GM15510 (cell line): ENCODE measurements around the gene ELP4.

Experiments used
- POLR2A ChIP-seq: IDR thresholded peaks from 3 replicates; pipeline ENCODE4 v1.6.1; 2011; ENCODE audit warnings: borderline replicate concordance; ENCODE audit not compliant: insufficient read length; ENCODE audit errors: extremely low read depth

ELP4 gene

DNA sequence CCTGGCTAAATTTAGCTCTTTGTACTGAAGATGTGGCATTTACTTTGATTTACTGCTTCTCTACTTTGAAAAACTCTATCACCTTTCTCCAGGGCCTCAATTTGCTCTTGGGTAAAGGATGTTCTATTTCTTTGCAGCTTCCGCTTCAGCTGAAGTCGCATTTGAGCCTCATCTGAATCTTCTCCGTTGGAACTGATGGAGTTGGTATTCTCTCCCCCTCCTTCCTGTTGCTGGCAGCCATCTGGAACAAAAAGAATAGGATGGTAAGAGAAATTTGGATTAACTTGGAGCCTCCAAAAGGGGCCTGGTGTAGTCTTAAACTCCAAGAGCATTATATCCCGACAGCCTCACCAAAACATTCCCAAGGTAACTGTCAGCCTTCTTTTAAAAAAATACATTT, 285.0 kb downstream of the ELP4 start:
- no peak for TF ChIP-seq POLR2A

DNA sequence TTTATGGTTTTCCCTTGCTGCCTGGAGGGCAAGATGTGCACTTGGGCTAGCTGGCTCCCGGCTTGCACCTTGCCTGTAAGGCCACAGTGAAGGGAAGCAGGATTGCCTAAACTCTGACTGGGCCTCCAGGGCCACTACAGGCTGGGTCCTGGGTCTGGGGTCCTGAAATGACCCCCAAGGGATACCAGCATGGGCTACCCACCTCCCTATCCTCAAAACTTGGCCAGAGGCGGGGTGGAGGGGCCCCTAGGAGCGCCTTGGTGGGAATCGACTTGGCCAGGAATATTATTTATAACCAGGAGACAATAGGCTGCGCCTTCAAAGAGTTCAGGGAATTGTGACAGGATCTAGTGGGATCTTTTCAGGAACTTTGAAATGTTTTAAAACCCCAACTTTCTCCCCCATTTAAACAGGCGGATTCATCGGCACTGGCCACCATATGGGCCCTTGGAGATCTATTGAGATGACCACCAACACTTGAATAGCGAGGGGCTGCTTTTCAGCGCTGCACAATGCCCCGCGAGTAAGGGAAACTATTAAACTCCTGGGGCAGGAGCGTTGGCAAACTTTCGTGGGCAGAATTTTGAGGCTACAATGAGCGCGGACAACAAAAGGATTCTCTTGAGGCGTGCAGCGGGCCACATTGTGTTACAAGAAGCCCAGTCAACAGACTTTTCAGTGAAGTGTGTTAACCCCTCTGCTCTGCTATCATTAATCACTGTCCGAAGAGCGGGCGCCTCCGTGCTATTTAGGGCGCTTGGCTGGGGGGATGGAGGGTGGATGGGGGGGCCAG, 286.3 kb downstream of the ELP4 start:
- no peak for TF ChIP-seq POLR2A

DNA sequence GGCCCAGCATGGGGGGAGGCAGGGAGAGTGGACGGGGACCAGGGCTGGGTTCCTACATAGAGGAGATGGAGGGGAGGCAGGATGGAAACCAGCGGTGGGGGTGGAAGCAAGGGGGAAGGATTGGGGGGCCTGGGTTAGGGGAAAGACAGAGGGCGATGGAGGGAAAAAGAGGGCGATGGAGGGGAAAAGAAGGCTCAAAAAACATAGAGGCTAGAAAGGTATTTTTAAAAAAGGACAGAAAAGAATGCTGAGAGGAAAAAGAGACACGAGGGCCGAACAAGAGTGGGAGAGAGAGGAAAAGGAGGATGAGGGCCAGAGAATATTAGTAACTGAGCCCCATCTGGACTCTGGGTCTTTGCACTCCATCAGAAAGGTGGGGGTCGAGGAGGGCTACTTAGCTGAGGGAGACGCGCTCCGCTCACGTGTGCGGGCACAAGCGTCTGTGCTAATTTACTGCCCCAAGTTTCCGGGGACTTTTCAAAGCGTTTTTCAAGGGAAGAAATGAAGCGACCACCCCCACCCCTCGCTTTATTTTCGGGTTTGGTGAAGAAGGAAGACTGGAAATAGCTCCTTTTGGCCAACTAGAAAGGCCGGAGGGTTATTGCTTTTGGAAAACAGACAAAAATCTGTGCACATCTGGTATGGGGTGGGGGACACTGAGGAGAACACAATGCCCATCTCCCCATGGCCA, 287.1 kb downstream of the ELP4 start:
- no peak for TF ChIP-seq POLR2A

DNA sequence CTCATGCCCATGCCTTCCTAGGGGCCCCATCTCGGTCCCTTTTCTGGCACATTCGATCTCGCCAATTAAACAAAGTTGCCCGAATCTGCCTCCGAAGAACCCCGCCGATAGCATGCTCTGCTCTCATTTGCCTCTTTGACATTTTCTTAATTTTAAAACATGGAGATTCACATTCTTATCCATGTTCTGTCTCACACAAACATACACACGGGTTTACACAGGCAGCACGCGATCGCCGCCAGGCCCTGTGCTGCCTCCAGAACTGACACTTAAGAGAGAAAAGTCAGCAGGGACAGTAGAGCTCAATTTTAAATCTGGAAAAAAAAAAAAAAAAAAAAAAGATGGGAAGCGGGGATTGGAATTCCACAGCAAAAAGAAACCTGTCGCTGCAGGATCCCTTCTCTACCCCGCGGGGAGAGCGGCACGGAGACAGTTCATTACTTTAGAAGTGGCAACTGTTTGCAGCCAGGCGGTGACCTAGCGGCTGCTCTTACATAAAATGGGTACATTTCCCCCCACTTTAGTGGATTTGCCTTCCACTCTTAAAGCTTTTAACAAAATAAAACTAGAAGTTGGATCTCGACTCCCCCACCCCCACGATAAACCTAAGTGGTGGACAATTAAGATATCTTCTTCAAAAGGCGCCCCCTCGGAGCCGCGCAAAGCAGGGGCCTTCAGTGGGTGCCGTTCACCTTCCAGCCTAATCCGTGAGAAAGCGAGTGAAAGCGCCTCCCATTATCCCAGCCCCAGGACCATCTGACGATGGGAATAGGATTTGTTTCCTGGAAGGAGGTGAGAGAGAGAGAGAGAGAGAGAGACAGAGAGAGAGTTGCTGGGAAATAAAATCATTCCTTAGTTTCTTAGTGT, 287.9 kb downstream of the ELP4 start:
- TF ChIP-seq POLR2A, result no peak

DNA sequence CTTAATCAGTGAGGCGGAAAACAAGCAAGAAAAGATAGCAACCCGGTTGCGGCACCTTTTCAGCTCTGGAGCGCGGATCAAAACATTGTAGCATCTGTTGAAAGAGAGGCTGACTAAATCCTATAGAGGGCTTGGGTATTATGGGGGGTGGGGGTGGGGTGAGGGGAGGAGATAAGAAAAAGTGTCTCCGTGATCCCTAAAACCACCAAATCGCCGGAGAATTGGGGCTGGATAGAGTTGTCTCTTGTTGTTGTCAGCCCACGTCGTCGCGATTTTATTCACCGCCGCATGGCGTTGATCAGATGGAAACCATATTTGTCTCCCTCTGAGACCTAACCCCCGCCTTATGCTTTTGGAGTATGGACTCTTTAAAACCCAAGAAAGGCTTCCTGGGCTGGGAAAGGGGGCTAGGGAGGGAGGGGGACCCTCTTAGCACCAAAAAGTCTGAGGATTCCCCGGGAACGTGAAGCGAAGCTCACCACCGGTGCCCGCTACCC, 288.5 kb downstream of the ELP4 start:
- TF ChIP-seq POLR2A, result no peak

- no peak for TF ChIP-seq POLR2A
Measured at GRCh38 chr11:31798554-31799434, 289.2 kb downstream of the ELP4 start.

DNA sequence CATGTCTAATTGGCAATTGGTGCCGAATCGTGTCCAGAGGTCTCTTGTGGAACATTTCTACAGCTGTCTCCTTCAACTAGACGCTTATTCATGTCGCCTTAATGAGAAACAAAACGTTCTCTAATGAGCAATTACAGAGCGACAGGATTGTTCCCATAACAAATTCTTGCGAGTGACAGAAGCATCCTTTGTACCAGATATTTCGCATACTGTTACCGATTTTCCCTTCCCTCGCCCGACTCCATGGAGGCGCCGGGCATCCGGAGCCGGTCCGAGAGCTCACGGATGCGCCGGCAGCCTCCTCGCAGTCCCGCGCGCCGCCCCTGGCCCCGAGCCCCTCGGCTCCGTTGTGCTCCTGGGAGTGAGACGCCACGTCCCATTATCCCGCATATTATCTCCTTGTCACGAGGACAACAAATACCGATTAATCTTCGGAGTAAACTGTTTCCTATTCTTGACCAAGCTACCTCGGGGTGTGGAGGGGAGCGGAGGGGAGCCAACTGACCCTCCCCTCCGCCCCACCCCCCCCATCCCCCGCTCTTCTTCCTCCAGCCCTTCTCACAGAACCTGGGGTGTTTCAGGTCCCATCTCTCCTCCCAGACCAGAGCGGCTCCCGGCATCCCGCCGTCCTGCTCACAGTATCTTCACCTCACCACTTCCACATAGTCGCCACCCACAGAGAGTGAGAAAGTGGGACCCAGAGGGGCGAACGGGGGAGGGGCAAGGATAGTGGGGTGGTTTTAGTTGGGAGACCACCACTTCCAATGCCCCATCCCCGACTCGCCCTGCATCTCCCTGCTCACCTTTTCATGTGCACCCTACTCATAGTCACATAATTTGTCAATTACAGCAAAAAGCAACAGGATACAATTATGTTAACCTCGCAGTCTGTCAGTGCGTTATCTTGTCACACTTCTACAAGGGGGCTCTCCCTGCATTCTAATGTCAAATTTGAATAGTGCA, 290.1 kb downstream of the ELP4 start:
- no peak for TF ChIP-seq POLR2A

DNA sequence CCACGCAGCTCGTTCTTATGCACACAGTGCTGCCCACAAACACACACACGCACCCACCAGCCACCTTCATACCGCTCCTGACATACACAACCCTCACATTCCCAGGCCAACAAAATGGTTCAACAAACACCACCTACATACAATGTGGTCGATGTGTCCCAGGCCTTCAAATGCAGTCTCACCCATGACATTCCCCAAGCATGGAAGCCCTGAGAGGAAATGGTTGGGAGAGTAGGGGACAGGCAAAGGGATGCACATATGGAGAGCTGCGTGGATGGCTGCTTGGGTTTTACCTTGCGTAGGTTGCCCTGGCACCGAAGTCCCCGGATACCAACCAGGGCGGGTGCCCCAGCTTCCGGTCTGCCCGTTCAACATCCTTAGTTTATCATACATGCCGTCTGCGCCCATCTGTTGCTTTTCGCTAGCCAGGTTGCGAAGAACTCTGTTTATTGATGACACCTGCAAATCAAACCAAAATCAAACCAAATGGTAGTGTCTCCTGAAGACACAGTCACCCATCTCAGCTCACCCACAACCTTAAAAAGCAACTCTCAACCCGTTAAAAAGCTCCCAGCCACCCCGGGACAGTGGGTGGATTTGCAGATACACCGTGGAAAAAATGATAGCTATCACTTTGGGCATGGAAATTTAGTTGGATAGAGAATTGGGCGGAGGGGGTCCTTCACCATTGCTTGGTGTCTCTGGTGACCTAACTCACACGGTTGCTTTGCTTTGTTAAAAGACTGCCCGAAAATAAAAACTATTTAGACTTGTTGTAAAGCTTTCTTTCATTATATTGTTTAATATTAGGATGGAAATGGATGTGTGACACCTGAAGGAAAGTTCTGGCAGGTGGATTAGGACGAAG, 291.1 kb downstream of the ELP4 start:
- no peak for TF ChIP-seq POLR2A

DNA sequence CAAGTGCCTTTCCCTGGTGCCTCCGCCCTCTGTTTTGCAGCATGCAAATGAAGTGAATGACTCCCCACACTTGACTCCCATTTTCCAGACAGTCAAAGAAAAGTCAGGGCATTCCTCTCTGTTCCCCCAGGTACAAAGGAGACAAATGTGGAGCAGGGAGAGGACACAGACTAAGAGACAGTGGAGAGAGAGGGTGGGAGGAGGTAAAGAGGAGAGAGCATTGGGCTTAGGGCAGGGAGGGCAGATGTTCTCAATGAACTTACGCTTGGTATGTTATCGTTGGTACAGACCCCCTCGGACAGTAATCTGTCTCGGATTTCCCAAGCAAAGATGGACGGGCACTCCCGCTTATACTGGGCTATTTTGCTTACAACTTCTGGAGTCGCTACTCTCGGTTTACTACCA, 291.7 kb downstream of the ELP4 start:
- no peak for TF ChIP-seq POLR2A

DNA sequence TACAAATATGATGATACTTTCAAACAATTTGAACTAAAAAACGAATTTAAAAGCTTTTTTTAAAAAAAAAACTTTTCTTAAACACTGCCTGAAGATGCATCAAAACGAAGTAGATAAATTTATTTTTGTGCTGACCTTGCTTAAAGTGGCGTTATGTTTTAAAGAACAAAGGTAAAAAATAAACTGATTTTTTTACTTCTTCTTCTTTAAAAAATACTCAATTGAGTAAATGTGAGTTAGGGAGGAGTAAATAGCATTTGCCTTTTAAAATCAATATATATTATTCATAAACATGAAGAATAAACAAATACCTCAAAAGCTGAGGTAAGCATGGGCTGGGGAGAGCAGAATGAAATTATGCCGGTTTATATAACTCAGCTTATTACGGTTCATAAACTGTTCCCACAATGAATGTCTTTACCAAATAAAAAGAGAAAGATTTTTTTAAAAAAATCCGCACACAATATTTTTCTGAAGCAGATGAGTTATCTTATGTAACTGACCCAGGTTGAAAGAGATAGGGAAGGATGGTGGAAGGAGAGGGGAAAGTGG, 292.5 kb downstream of the ELP4 start:
- no peak for TF ChIP-seq POLR2A

DNA sequence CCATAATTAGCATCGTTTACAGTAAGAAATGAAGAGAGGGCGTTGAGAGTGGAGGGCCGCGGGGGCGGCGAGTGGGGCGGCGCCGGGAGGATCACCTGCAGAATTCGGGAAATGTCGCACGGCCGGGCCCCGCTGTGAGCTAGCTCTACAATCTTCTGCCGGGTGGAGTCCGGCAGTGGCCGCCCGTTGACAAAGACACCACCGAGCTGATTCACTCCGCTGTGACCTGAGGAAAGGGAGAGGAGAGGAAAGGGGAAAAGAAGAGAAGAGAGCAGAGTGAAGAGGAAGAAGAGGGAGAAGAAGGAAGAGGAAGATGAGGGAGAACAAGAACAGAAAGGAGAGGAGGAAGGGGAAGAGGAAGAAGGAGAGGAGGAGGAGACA, 293.0 kb downstream of the ELP4 start:
- TF ChIP-seq POLR2A, result no peak
